ENCODE data around the gene PRDM1.

The PRDM1 gene

GRCh38 chr6:106079961-106080762, 6.0 kb upstream of the PRDM1 start:
- peaks cover 63% of the 10 kb centered on the region for H3K4me1 Mint-ChIP-seq
- no peak overlapping the region for H3K4me3 Mint-ChIP-seq
- no peaks in the 10 kb centered on the region for H3K27me3 Mint-ChIP-seq (ENCODE audit: low read depth, poor library complexity)
- no peak for DNase-seq
- TF ChIP-seq CTCF (IDR thresholded peaks at IDR 0.05), result no peak
- H3K27ac Mint-ChIP-seq, result no peak overlapping the region
- H3K36me3 Mint-ChIP-seq (ENCODE audit: low read depth), result no peaks in the 10 kb centered on the region
- no peaks in the 10 kb centered on the region for H3K9me3 Mint-ChIP-seq

GRCh38 chr6:106080763-106081095, 5.4 kb upstream of the PRDM1 start:
- no peaks in the 10 kb centered on the region for H3K27me3 Mint-ChIP-seq (ENCODE audit: low read depth, poor library complexity)
- H3K4me1 Mint-ChIP-seq, result peaks cover 69% of the 10 kb centered on the region
- no peak overlapping the region for H3K27ac Mint-ChIP-seq
- no peaks in the 10 kb centered on the region for H3K36me3 Mint-ChIP-seq (ENCODE audit: low read depth)
- no peak for DNase-seq
- TF ChIP-seq CTCF (IDR thresholded peaks at IDR 0.05), result no peak
- H3K4me3 Mint-ChIP-seq, result no peak overlapping the region
- H3K9me3 Mint-ChIP-seq, result no peaks in the 10 kb centered on the region

- no peak for TF ChIP-seq CTCF (IDR thresholded peaks at IDR 0.05)
- H3K27ac Mint-ChIP-seq, result no peak overlapping the region
- no peak for DNase-seq
- H3K27me3 Mint-ChIP-seq (ENCODE audit: low read depth, poor library complexity), result no peaks in the 10 kb centered on the region
- H3K36me3 Mint-ChIP-seq (ENCODE audit: low read depth), result no peaks in the 10 kb centered on the region
- H3K9me3 Mint-ChIP-seq, result no peaks in the 10 kb centered on the region
- H3K4me3 Mint-ChIP-seq, result no peak overlapping the region
- peaks cover 74% of the 10 kb centered on the region for H3K4me1 Mint-ChIP-seq
Observed at GRCh38 chr6:106081715-106082114, 4.4 kb upstream of the PRDM1 start.

GRCh38 chr6:106082735-106083398, 3.3 kb upstream of the PRDM1 start:
- no peaks in the 10 kb centered on the region for H3K27me3 Mint-ChIP-seq (ENCODE audit: low read depth, poor library complexity)
- no peak overlapping the region for H3K4me3 Mint-ChIP-seq
- DNase-seq, result no peak
- no peak overlapping the region for H3K27ac Mint-ChIP-seq
- no peaks in the 10 kb centered on the region for H3K9me3 Mint-ChIP-seq
- H3K4me1 Mint-ChIP-seq, result peaks cover 74% of the 10 kb centered on the region
- no peak for TF ChIP-seq CTCF (IDR thresholded peaks at IDR 0.05)
- no peaks in the 10 kb centered on the region for H3K36me3 Mint-ChIP-seq (ENCODE audit: low read depth)

GRCh38 chr6:106083618-106084017, 2.5 kb upstream of the PRDM1 start:
- Mint-ChIP-seq H3K27ac (peak overlapping the region; percentile 43), H3K27me3 (ENCODE audit: low read depth, poor library complexity) (no peaks in the 10 kb centered on the region), H3K4me3 (no peak overlapping the region), H3K4me1 (peaks cover 76% of the 10 kb centered on the region), H3K9me3 (no peaks in the 10 kb centered on the region), H3K36me3 (ENCODE audit: low read depth) (no peaks in the 10 kb centered on the region)
- no peak for TF ChIP-seq CTCF (IDR thresholded peaks at IDR 0.05)
- DNase-seq, result no peak
